HL-60 (cell line): ENCODE results near the gene EFNA5.

ENCODE experiments used
- CTCF ChIP-seq: IDR thresholded peaks from one replicate; pipeline ENCODE4 v1.5.1; 2011; ENCODE audit warnings: low read length, control low read depth, inconsistent platforms; ENCODE audit not compliant: insufficient read depth
- GABPA ChIP-seq: IDR thresholded peaks from 2 replicates; pipeline ENCODE4 v1.6.1; 2012; ENCODE audit warnings: low read depth
- POLR2AphosphoS5 ChIP-seq: IDR thresholded peaks from 2 replicates; pipeline ENCODE4 v1.6.1; 2012; ENCODE audit warnings: low read depth
- SPI1 ChIP-seq: IDR thresholded peaks from 2 replicates; pipeline ENCODE4 v1.6.1; 2012; ENCODE audit warnings: low read depth, mild to moderate bottlenecking, borderline replicate concordance
- TF ChIP-seq, protein P1 (sequence below): IDR thresholded peaks from 2 replicates; pipeline ENCODE4 v1.6.1; 2012; ENCODE audit warnings: low read depth; ENCODE audit not compliant: insufficient replicate concordance

GRCh38 chr5:107398703-107399102, 272.0 kb downstream of the EFNA5 start:
- TF ChIP-seq CTCF (no peak), POLR2AphosphoS5 (no peak), SPI1 (no peak), GABPA (no peak)
- TF ChIP-seq, protein P1, sequence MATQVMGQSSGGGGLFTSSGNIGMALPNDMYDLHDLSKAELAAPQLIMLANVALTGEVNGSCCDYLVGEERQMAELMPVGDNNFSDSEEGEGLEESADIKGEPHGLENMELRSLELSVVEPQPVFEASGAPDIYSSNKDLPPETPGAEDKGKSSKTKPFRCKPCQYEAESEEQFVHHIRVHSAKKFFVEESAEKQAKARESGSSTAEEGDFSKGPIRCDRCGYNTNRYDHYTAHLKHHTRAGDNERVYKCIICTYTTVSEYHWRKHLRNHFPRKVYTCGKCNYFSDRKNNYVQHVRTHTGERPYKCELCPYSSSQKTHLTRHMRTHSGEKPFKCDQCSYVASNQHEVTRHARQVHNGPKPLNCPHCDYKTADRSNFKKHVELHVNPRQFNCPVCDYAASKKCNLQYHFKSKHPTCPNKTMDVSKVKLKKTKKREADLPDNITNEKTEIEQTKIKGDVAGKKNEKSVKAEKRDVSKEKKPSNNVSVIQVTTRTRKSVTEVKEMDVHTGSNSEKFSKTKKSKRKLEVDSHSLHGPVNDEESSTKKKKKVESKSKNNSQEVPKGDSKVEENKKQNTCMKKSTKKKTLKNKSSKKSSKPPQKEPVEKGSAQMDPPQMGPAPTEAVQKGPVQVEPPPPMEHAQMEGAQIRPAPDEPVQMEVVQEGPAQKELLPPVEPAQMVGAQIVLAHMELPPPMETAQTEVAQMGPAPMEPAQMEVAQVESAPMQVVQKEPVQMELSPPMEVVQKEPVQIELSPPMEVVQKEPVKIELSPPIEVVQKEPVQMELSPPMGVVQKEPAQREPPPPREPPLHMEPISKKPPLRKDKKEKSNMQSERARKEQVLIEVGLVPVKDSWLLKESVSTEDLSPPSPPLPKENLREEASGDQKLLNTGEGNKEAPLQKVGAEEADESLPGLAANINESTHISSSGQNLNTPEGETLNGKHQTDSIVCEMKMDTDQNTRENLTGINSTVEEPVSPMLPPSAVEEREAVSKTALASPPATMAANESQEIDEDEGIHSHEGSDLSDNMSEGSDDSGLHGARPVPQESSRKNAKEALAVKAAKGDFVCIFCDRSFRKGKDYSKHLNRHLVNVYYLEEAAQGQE: no peak
